ENCODE measurements around the gene RNH1.

The RNH1 gene

DNA sequence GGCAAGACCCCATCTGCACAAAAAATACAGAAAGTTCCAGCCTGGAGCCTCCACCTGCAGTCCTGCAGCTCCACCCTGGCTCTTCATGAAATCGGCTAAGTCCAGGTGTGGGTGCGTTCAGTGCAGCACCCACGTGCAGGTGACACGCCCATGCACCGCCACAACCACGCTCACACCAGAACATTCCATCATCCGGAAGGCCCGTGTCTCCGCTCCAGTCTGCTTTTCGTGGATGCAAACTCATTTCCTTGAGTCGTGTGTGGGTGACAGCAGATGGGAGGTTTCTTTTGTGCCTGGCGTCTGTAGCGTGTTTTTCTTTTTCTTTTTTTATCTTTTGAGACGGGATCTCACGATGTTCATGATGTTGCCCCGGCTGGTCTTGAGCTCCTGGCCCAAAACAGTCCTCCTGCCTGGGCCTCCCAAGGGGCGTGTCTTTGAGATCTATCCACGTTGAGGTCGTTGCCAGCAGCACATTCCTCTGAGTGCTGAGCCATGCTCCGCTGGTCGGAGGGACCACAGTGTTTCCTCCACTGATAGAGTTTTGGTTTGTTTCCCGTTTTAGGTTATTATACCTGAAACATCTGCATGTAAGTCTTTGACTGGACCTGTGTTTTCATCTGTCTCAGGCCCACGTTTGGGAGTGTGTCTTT, 49.8 kb downstream of the RNH1 start:
- DNase-seq (ENCODE audit: low read depth), result no peak

DNA sequence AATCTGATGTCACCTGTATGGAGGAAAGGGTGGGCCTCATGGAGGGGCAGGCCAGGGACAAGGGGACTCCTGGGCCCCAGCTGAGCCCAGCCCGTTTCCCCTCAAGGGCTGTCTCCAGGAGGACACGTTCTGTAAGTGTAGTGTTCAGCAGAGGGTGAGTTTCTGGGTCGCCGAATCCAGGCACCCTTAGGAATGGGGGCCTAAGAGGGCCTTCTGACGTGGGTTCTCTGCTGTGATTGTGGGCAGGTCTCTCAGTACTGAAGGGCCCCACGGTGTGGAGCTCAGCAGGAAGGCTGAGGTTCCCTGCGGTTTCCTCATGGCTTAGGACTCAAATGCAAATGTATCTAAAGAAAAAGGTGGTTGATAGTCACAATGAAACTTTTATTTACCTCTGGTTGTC, 50.5 kb downstream of the RNH1 start:
- DNase-seq (ENCODE audit: low read depth), result no peak

DNA sequence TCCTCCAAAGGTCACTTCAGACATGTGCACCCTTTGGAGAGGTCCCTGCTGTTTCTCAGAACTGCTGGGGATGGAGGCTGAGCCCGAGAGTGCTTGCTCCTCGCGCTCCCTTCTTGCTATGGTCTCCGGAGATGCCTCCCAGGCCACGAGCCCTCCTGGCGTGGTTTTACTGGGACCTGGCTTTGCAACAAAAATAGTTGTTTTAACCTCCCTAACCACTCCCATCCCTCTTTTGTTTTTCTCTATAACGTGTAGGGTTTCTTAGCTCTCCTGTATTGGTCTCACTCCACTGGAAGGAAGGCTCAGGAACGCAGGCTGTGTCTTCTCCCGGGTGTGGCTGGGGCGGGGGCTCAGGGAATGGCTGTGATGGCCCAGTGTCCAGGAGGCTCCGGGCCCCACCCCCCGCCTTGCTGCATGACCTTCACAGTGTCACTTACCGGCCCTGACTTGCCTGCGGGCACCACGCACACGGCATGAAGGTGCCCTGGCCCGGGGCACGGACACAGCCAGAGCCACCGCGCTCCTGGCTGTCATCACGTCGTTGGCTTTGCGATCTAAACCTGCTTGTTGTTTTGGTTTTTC, 51.4 kb downstream of the RNH1 start:
- DNase-seq (ENCODE audit: low read depth), result no peak

DNA sequence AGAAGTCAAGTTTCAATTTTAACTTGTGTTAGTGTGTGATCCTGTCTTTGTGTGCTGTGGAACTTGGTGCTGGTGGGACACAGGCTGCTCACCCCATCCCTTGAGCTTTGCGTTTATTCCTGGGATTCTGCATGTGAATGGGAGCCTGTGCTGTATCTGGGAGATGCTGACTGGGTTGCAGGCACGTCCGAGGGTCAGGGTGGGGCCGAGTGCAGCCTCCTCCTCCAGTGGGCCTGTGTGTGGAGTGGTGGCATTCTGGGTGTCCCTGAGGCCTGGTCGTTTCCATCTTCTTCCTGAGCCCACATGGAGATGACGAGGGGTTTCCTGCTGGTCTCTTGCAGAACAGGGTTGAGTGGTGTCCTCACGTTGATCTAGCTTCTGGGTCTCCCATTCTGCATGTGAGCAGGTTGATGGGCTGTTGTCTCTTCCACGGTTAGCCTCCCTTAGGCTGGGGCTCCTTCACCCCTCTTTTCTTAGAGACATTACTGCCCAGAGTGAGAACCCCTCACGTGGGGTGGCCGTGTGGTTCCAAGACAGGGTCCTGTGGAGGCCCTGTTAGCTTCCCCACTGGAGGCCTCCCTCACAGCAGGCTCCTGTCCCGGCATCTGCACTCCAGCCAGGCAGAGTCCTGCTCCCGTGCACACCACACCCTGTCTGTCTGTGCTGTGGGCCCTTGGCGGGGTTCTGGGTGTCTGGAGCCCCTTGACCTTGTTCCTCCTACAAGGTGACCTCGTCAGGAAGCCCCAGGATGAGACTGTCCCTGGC, 52.1 kb downstream of the RNH1 start:
- no peak for DNase-seq (ENCODE audit: low read depth)

GRCh38 chr11:454043-454442, 53.0 kb downstream of the RNH1 start:
- DNase-seq (ENCODE audit: low read depth), result no peak

- DNase-seq (ENCODE audit: low read depth), result no peak
Measured at GRCh38 chr11:453564-453963, 53.5 kb downstream of the RNH1 start.

DNA sequence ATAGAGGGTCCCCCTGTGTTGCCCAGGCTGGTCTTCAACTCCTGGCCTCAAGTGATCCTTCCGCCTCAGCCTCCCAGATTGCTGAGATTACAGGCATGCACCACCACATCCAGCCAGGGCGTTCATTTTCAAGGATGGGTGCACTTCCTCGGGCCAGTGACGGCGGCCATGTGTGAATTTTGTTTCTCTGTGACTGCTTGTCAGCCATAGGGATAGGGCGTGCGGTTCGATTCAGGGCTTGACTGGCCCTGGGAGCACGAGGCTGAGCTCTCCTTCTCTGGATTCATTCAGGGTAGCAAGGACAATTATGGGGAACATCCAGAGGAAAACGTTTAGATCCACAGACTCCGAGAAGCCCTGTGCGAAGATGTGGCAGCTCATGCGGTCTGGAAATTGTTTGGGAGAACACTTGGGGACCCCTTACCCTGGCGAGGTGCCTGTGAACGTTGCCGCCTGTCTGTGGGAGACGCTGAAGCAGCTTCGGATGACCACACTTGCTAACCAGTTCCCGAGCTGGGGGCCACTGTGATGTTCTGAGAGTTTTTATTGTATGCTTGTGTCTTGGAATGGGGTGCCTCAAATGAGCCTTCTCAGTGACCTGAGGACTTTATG, 54.0 kb downstream of the RNH1 start:
- no peak for DNase-seq (ENCODE audit: low read depth)

GRCh38 chr11:452203-452744, 54.8 kb downstream of the RNH1 start:
- no peak for DNase-seq (ENCODE audit: low read depth)

DNA sequence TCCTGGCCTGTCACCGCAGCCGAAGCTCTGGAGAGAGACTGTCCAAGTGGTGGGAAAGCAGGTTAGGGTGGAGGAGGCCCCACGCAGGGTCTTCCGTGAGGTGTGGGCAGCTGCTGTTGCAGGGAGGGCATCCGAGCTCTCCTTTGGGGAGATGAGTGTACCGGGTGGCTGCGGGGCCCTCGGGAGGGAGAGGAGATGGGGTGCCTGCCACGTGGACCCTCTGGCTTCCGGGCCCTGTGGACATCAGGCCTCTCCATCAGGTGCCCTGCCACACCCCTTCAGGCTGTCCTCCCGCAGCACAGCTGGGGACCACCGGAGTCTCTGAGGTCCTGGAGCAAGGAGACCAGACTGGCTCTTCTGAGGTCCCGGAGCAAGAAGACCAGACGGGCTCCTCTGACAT, 55.3 kb downstream of the RNH1 start:
- no peak for DNase-seq (ENCODE audit: low read depth)

GRCh38 chr11:450809-451451, 56.1 kb downstream of the RNH1 start:
- peak; percentile 67 for DNase-seq (ENCODE audit: low read depth)

GRCh38 chr11:449889-450808, 56.9 kb downstream of the RNH1 start, which contains the start of gene PTDSS2:
Gene PTDSS2 (plus strand): TSS chr11:450279. CDS start chr11:450456, 177 bp downstream.
- DNase-seq (ENCODE audit: low read depth), result peak; percentile 90

DNA sequence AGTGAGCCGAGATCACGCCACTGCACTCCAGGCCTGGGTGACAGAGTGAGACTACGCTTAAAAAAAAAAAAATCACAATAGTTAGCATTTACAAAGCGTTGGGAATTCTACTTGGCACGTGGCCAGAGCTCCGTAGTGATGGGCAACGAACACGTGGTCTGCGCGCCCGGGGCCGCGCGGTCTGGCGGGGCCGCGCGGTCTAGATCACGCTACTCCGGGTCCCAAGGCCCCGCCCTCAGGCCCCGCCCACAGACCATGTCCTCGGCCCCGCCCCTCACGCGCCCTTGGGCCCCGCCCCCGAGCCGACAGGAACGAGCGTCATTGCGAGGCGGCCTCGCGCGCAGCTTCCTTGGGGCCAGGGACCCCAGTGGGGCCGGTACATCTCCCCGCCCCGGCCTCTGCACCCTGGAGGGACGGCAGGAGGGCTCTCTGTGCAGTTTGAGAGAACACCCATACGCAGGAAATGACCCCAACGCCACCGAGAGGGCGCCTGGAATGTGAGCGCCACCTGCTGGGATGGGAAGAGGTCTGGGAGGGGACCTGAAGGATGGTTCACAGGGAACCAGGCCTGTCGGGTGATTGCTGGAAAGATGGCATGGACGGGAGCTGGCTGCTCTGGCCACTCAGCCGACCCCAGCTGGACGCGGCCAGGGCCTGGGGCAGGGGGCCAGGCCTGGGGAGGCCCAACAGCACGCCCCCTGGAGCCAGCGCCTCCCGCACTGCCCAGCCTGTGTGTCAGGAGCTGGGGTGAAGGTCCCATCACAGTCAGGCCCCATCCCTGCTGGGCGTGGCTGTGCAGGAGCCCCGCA, 58.9 kb downstream of the RNH1 start:
- peak; percentile 91 for DNase-seq (ENCODE audit: low read depth)

DNA sequence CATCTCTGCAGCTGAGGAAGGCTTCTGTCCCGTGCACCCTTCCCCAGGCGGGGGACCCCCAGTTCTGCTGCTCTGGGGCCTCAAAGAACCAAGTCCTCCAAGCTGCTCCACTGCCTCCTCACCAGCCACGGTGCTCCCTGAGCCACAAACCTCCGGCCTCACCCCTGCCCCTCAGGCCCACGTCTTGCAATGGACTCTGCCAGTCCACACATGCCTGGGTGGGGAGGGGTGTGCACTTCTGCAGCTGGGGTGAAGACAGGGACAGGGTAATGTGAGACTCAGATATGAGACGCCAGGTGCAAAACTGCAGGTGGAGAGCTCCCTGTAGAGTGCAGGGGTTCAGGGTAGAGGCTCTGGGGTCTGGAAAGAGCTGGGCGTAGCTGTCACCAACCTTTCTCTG, 60.2 kb downstream of the RNH1 start:
- DNase-seq (ENCODE audit: low read depth), result no peak

DNA sequence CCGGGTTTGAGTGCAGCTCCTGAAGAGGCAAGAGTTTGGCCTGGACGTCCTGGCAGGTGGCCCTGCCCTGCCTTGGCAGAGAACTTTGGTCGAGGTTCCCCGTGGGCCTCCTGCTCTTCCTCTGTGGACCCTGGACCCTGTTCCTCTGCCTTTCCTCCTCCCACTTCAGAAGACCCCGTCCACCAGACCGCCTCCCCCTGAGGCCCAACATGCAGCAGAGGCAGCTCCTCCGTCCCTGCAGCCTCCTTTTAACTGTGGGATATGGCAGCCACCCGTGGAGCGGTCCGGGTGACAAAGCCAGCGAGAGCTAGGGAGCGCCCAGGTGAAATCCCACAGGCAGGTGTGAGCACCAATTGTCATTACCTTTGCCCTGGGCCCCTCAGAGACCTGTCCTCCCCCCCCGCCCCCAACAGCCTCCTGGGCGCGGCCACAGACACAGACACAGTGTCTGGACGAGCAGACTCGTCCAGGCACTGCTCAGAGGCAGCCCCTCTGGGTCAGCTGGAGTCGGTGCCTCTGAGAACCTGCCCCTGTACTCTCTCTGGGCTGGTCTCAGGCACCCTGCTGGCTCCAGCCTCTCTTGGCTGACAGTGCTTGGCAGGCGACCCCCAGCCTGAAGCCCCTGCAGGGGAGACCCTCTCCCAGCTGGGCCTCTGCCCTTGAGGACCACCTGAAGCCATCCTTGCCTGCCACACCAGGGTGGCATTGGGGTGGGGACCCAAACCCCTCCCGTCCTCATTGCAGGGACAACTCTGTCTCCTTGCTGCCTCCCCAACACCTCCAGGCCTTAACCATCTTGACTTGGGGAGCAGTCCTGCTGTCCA, 61.1 kb downstream of the RNH1 start:
- no peak for DNase-seq (ENCODE audit: low read depth)
